ENCODE data around the gene MYO1H.

DNA sequence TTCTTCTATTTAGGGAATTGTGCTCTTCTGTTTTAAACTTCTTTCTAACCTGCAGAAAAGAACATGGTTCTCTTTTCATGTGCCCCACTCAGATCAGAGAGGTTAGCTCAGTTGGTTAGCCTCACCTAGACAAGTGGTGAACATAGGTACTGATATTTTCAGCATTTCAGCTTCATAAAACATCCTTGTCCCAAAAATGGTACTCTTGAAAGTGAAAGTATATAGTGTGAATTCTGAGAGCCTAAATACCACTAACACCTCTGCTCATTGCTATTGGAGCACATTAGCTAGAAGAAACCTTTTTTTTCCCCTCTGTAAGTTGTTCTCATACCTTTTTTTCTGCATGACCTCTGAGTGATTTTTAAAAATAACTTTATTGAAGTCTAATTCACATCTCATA is 147.3 kb downstream of the MYO1H start:
- no peak for TF ChIP-seq CTCF (IDR thresholded peaks at IDR 0.05; ENCODE audit: low read depth, low read length)
- TF ChIP-seq EZH2phosphoT487 (IDR thresholded peaks at IDR 0.05; ENCODE audit: low read depth) = no peak

Measured in OCI-LY3 (cell line).